Urothelium cell line (cell line): ENCODE measurements around the gene ANKRD52.

ENCODE experiments used
- DNase-seq: peaks from one replicate; pipeline ENCODE4 v3.0.0; 2011; ENCODE audit warnings: low spot score, mixed read lengths
- FAIRE-seq: peaks from 2 replicates; lab custom pipeline; 2011; peaks lifted over from hg19 to GRCh38; lab: Jason Lieb, UNC

ANKRD52 gene

DNA sequence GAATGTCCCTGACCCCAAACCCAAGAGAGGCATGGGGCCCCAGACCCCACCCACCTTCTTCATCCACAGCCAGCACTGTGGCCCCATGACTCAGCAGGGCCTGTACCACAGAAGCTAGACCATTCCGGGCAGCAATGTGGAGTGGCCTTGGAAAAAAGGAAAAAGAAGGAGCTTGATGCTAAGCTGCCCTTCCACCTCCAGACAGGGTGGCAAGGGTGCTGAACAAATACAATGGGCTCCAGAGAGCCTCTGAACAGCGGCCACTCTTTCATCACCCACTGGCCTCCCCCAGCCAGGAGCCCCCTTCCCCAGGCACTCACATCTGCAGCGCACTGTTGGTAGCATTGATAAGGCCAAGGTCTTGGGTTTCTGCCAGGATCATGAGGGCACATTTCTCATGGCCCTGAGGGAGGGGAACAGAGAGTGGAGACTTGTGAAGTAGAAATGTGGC is 14.4 kb downstream of the ANKRD52 start:
- DNase-seq = no peak
- FAIRE-seq = no peak

GRCh38 chr12:56242986-56243385 is 15.2 kb downstream of the ANKRD52 start:
- DNase-seq (no peak), FAIRE-seq (no peak)

DNA sequence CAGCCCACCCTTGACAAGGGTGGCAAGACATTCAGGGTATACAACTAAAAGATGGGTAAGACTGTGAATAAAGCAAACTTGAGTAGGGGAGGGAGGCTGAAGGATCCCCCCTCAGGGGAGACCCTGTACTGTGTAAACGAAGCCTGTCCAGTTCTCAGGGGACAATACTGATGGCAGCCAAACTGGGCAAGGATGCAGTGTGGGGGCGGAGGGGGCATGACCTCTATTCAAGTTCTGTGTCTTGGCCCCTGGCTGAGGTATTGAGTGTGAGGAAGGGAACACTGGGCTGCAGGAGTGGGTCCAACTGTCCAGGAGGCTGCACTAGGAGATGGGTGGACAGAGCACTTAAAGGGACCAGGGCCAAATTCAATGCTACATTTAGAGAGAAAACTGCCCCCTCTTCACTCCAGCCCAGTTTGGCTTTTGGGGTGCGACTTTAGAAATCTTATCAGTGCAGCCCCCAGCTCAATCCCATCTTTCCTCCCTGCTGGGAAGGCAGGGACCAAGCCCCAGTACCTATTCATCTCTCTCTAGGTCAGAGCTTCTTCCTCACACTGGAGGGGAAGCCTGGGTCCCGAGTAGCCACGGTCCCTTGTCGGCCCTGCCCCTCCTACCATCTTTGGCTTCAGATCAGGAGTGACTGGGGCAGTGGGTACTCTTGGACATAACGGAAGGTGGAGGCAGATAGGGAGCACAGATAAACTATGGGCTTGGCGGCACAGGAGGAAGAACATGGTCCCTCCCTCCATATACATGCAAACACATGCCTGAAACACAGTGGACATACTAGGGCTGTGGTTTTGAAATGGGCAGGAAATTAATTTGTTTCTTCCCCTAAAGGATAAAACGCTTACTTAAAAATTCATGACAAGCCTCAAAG is 16.5 kb downstream of the ANKRD52 start:
- DNase-seq = no peak
- peak; percentile 20 for FAIRE-seq

DNA sequence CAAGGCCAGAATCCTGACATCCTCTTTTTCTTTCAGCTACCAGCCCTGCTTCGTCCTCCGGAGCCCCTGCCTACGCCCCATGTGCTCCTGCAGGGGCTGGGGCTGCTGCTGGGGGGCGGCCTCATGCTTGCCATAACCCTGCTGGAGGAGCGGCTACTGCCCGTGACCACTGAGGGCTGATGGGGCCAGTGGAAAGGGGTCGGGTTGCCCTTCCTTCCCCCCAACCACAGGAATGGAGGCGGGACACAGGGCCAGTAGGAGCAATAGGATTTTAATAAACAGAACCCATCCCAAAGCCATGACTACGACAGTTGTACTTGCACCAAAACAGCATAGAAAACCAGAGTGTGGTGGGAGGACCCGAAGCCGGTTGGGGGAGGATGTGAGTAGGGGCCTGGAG is 20.6 kb downstream of the ANKRD52 start:
- no peak for DNase-seq
- FAIRE-seq = no peak

GRCh38 chr12:56236985-56237384 is 21.2 kb downstream of the ANKRD52 start:
- DNase-seq = no peak
- no peak for FAIRE-seq

DNA sequence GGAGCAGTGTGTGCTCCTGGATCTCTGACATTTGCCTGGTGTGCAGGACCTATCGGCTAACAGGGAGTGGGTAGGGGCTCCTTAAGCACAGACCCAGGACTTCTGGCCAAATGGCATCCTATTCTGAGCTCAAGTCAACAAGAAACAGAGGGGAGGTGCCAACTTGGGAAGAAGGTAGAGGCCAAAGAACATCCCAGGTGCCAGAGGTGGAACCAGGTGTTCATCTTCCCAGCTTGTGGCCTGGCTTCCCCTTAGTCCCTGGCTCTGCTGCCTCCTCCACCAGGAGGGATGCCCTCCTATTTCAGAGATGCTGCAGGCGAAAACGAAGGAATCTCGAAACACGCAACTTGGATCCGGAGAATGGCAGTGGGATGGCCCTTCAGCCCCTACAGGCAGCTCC is 22.1 kb downstream of the ANKRD52 start:
- FAIRE-seq (no peak), DNase-seq (no peak)

GRCh38 chr12:56234746-56235436 is 23.3 kb downstream of the ANKRD52 start:
- FAIRE-seq (no peak), DNase-seq (no peak)

GRCh38 chr12:56231184-56231582 is 27.0 kb downstream of the ANKRD52 start:
- DNase-seq (no peak), FAIRE-seq (no peak)

GRCh38 chr12:56230432-56231183 is 27.6 kb downstream of the ANKRD52 start:
- no peak for DNase-seq
- FAIRE-seq = no peak

DNA sequence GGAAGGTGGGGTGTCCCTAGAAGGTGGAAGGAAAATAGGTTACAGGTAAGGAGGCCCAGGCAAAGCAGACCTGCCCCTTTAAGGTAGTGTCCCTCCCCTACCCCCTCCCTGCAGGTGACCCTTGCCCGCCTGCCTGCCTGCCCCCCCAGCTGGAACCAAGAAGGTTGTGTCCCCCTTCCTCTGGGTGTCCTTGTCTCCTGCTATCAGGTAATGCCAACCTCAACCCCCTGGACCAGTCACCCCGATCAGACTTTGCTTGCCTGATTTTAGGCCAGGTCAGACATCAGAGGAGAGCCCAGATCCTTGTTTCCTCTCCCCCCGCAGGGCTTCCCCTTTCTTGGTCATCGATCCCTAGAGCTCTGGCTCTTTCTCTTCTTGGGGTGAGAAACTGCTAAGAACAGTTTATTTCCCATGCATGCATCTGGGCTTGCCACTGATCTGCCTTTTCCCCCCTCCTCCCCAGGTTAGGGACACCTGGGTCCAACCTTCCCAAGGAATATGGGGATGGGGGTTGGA is 28.2 kb downstream of the ANKRD52 start, which contains the start of gene SLC39A5:
TSS of gene SLC39A5 (plus strand) at position 136 of the 516 bp plus-strand sequence. CDS start 1,224 bp downstream, outside the sequence.
- FAIRE-seq (no peak), DNase-seq (no peak)

DNA sequence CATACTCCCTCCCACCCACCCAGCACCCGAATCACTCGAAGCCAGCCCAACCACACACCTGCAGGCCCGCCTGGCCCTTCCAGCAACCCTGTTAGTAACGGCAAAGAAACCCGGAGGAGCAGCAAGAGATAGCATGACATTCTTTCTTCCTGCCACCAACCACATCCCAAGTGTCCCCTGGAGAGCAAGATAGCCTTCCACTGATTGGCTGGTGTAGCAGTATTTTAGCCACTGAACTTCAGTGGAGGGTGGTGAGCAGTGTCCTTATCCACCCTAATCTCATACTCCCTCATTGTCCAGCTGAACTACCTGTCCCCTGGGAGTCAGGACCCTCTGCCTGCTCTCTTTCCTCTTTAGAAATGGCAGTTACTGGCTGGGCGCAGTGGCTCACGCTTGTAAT is 29.1 kb downstream of the ANKRD52 start:
- FAIRE-seq (no peak), DNase-seq (no peak)

DNA sequence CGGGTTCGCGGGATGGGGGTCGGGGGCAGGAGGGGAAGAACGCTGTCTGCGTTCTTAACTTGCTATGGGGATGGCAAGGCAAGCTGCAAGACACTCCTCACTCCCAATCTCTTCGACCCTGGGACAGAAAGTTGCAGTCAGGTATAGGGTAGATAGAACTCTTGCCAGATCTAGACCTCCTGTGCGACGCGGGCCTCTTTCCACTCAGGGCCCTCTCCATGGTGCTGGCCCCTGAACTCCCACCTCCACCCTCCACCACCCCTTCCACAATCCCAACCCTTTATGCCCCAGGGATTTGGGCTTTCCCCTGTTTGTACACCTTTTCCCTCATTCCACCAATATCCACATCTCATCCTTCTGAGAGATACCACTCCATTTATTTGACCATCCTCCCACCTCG is 33.2 kb downstream of the ANKRD52 start:
- DNase-seq (no peak), FAIRE-seq (no peak)

DNA sequence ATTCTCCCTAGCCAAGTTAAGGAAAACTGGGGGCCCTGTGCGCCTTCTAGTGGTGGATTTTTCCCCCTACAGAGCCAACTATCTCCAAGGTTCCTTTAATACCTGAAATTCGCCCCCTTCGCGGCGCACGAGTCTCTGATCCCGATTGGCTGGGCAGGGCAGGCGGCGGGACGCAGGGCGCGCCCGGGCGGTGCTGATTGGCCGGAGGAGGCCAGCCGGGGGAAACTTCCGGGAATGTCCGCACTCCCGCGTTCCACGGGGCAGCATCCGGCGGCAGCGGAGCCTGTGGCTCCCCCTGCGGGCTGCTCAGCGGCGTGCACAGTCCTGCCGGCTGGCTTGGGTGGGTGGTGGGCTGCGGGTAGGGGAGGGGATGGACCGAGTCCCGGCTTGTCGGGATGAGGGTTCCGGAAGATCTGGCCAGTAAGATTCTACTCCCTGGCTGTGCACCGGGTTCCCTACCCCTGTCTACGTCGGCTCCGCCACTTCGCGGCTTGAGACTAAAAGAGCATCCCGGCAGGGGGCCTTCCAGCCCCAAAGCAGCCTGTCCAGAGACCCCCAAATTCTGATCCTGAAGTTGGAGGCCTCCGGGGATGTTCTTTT is 34.0 kb downstream of the ANKRD52 start, which contains the start of gene NABP2:
TSS of gene NABP2 (plus strand) at position 241 of the 600 bp plus-strand sequence. CDS start 515 bp downstream, outside the sequence.
- FAIRE-seq (peak; percentile 95), DNase-seq (peak; percentile 99)

GRCh38 chr12:56223571-56224101 is 34.5 kb downstream of the ANKRD52 start:
- FAIRE-seq (no peak), DNase-seq (no peak)

GRCh38 chr12:56222531-56222895 is 35.7 kb downstream of the ANKRD52 start:
- FAIRE-seq (no peak), DNase-seq (no peak)

DNA sequence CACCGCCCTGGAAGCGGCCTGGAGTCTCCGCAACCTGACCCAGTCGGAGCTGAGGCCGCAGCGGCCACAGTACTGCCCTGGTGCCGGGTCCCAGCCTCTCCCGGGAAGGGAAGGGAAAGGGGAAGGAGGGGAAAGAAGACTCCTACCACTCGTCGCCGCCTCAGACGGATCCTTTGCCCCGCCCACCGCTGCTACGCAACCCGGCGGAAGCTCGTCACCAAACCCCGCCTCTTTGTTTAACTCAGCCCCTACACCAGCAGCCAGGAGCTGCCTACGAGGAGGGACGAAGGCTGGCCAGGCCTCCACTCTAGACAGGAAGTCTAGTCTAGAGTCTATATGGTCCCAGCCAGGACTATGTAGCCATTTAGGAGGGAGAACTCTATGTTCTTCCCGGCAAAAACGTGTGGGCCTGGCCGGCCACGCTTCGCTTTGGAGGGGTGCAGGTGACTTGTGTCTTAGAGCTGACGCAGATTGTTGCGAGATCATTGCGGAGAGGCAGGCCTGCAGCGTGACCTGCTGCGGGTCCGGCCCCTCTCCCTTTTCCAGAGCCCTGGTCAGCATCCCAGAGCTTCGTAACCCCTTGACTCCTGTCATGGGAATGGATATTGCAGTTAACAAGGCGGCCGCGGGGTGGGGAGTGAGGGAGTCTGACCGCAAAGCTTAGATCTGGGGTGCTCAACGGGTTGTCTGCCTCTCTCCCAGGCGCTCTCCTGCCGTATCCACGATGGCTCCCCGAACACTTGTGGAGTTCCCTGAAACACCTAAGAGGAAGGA is 36.2 kb downstream of the ANKRD52 start, which contains the start of gene RNF41:
TSS of gene RNF41 (minus strand) at position 166 of the 774 bp plus-strand sequence. CDS start 7,875 bp downstream, outside the sequence.
- DNase-seq = peak; percentile 98
- FAIRE-seq = peak; percentile 78

DNA sequence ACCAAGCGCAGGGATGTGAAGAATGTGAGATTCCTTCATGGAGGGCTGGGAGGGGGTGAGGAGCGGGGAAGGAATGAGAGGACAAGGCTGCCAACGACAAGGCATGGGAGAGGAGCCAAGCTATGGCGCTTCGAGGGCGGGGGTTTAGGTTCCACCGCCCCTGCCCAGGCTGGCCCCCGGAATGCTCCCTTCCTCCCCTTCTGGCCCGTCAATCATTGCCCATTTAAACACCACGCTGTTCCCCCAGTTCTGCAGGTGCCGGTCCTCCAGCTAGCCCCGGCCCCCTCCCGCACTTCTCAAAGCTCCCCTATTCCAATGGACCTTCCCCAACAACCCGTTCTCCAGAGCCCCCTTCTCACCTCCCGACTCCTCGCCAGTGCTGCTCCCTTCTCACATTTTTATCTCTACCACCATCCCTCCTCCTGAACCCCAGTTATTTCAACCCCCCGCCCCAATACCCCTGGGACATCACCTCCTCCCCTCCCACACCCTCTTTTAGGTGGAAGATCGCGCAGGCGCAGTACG is 36.9 kb downstream of the ANKRD52 start:
- FAIRE-seq (no peak), DNase-seq (peak; percentile 62)

DNA sequence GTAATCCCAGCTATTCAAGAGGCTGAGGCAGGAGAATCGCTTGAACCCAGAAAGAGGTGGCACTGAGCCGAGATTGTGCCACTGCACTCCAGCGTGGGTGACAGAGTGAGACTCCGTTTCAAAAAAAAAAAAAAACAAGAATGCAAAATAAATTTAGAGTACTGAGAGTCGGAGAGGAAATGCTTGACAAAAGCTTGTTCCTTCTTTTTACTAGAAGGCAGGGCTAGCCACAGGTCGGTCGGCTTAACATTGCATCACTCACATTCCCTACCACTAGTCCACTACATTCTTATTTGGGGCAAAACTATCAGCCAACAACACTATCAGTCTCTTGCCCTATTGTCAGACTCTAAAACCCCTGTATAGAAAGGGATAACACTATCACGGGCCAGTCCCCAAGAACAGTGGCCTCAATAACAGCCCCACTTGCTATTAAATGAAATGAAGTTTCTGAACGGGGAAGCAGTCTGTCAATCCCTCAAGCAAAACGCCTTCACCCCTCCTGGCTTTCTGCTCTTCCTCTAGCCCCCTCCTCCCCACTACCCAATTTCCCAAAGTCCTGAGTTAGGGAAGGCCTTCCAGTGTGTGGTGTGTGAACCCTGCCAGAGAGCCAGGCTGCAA is 37.5 kb downstream of the ANKRD52 start:
- FAIRE-seq (no peak), DNase-seq (no peak)

GRCh38 chr12:56219840-56220239 is 38.3 kb downstream of the ANKRD52 start:
- no peak for DNase-seq
- no peak for FAIRE-seq
